SU-DHL-6 (cell line): Measurements from ENCODE around the gene SPRY2.

Source experiments
- EZH2phosphoT487 ChIP-seq: fragments of 200-600 bp; sonication (generic), shearing (Covaris generic); conservative IDR thresholded peaks from 2 replicates; pipeline ENCODE4 v1.6.1; 2018; ENCODE audit warnings: mild to moderate bottlenecking, antibody characterized with exemption, low read length, moderate library complexity, mixed read lengths
- TF ChIP-seq, protein P1 (sequence below): fragments of 200-600 bp; sonication (generic); IDR thresholded peaks from one replicate; pipeline ENCODE4 v1.5.1; 2017; ENCODE audit warnings: antibody characterized with exemption, mild to moderate bottlenecking, low read length, moderate library complexity; ENCODE audit not compliant: insufficient read depth, poor library complexity, severe bottlenecking

- TF ChIP-seq, protein P1, sequence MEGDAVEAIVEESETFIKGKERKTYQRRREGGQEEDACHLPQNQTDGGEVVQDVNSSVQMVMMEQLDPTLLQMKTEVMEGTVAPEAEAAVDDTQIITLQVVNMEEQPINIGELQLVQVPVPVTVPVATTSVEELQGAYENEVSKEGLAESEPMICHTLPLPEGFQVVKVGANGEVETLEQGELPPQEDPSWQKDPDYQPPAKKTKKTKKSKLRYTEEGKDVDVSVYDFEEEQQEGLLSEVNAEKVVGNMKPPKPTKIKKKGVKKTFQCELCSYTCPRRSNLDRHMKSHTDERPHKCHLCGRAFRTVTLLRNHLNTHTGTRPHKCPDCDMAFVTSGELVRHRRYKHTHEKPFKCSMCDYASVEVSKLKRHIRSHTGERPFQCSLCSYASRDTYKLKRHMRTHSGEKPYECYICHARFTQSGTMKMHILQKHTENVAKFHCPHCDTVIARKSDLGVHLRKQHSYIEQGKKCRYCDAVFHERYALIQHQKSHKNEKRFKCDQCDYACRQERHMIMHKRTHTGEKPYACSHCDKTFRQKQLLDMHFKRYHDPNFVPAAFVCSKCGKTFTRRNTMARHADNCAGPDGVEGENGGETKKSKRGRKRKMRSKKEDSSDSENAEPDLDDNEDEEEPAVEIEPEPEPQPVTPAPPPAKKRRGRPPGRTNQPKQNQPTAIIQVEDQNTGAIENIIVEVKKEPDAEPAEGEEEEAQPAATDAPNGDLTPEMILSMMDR = no peak
- TF ChIP-seq EZH2phosphoT487 = no peak
Observed at GRCh38 chr13:80390338-80390737, 49.4 kb upstream of the SPRY2 start.
